Caco-2 (cell line): ENCODE data around the gene SMIM33. TPM values are rescaled to one million over a fixed set of nuclear protein-coding genes. Genes with fewer than 3 reads are reported as not detected.
A peak's percentile ranks its signal among the peaks of the same experiment; 100 is the strongest.

ENCODE experiments used
- BruUV-seq: library from RNA; stranded (reverse); fragments of 400-500 nt; replicated peaks from 2 replicates; lab custom pipeline; 2021; lab: Mats Ljungman, UMichigan
- CTCF ChIA-PET: fragments of 300-600 bp; sonication (Branson Sonifier 250); formaldehyde crosslinking; loops from one replicate; lab custom pipeline; 2022; ENCODE audit warnings: antibody characterized with exemption; lab: Charles Lee
- POLR2A ChIA-PET: fragments of 300-600 bp; sonication (Branson Sonifier 250); formaldehyde crosslinking; loops from one replicate; lab custom pipeline; 2022; ENCODE audit warnings: antibody characterized with exemption; lab: Charles Lee
- DNase-seq, 2 experiments: peaks; one replicate each; pipeline versions ENCODE4 v3.0.0 to v3.0.0-alpha.2; 2020 to 2022
- H3K27me3 ChIP-seq: replicated peaks from 2 replicates; pipeline ENCODE4 v1.6.0; 2011; ENCODE audit warnings: low read length; ENCODE audit not compliant: control insufficient read depth, insufficient read depth
- H3K36me3 ChIP-seq: 2 replicates; pipeline ENCODE4 v1.5.1; 2011; ENCODE audit warnings: low read length; ENCODE audit not compliant: control insufficient read depth, insufficient read depth
- H3K4me1 ChIP-seq: fragments of 250-450 bp; sonication (Bioruptor Pico); 2 replicates; pipeline ENCODE4 v1.5.1; 2020; ENCODE audit warnings: mild to moderate bottlenecking
- H3K4me3 ChIP-seq: 2 replicates; pipeline ENCODE4 v1.5.1; 2011; ENCODE audit warnings: low read depth, mild to moderate bottlenecking, control low read depth, low read length
- H3K9me3 ChIP-seq: fragments of 250-450 bp; sonication (Bioruptor Pico); 2 replicates; pipeline ENCODE4 v1.5.1; 2020; ENCODE audit warnings: mild to moderate bottlenecking, moderate library complexity
- H3K27ac Mint-ChIP-seq: one replicate; pipeline ENCODE4 v1.8.0; 2022; ENCODE audit warnings: mixed read lengths; ENCODE audit not compliant: unreplicated experiment
- H3K27me3 Mint-ChIP-seq: one replicate; pipeline ENCODE4 v1.8.0; 2022; ENCODE audit warnings: mixed read lengths; ENCODE audit not compliant: insufficient read depth, unreplicated experiment
- H3K36me3 Mint-ChIP-seq: one replicate; pipeline ENCODE4 v1.8.0; 2022; ENCODE audit warnings: mild to moderate bottlenecking, mixed read lengths; ENCODE audit not compliant: insufficient read depth, unreplicated experiment
- H3K4me1 Mint-ChIP-seq: one replicate; pipeline ENCODE4 v1.8.0; 2022; ENCODE audit warnings: low read depth, mixed read lengths; ENCODE audit not compliant: unreplicated experiment
- H3K4me3 Mint-ChIP-seq: one replicate; pipeline ENCODE4 v1.8.0; 2022; ENCODE audit warnings: mild to moderate bottlenecking, moderate library complexity, mixed read lengths; ENCODE audit not compliant: unreplicated experiment
- H3K9me3 Mint-ChIP-seq: one replicate; pipeline ENCODE4 v1.8.0; 2022; ENCODE audit warnings: mixed read lengths; ENCODE audit not compliant: unreplicated experiment
- CTCF ChIP-seq, 2 experiments: fragments of 200-600 bp in 1 of 2; IDR thresholded peaks; 1 replicate in 1 of 2; 2 replicates in 1 of 2; pipeline versions ENCODE4 v1.5.1 to v1.8.0; 2011 to 2022; ENCODE audit warnings: antibody characterized with exemption in 1 of 2, control low read depth in 1 of 2, inconsistent platforms in 1 of 2, low read depth in 1 of 2, low read length in 1 of 2, mild to moderate bottlenecking in 1 of 2, moderate library complexity in 1 of 2; ENCODE audit not compliant: insufficient read depth in 1 of 2, severe bottlenecking in 1 of 2, unreplicated experiment in 1 of 2
- intact Hi-C: fragments of 100-400 bp; cut with micrococcal nuclease; formaldehyde crosslinking; loops from one replicate; pipeline ENCODE4 v1.10.0; 2022; ENCODE audit not compliant: unreplicated experiment
- total RNA-seq: library from RNA; stranded (reverse); gene quantifications from 2 replicates; pipeline ENCODE4 v1.2.3, GENCODE V29; 2022

SMIM33 gene
- total RNA-seq, 1 experiment from 2014 or later: not detected

DNA sequence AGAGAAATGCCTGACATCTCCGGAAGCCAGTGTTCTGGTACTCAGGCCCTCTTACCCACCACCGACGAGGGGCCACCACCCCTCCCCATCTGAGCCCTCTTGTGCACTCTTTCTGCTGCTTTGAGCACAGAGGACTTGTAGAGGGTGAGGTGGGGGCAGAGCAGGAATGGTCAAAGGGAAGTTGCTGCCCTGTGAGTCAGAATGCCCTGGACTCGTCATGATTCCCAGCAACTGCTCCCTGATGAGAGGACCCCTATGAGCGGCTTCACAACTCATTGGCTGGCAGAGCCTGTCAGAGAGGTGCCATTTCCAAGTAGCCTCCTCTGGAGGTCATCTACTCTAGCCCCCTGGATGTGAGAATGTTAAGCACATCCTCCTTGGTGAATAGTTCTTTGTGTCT, 9.1 kb upstream of the SMIM33 start:
- Mint-ChIP-seq H3K27me3 (no peaks in the 10 kb centered on the region), H3K27ac (no peak overlapping the region), H3K9me3 (no peaks in the 10 kb centered on the region), H3K4me1 (no peaks in the 10 kb centered on the region), H3K36me3 (no peaks in the 10 kb centered on the region), H3K4me3 (no peak overlapping the region)
- Histone ChIP-seq H3K4me1 (peaks cover 12% of the 10 kb centered on the region), H3K9me3 (no peaks in the 10 kb centered on the region), H3K4me3 (no peak overlapping the region), H3K36me3 (no peaks in the 10 kb centered on the region), H3K27me3 (no peaks in the 10 kb centered on the region)
- intact Hi-C loops: no loop called here
- CTCF ChIA-PET: no interaction called here
- BruUV-seq: no TSS peak
- POLR2A ChIA-PET: no interaction called here
- DNase-seq: no peak
- TF ChIP-seq CTCF (IDR thresholded peaks at IDR 0.05; ENCODE audit: insufficient read depth in 1 of 2, low read depth in 1 of 2, low read length in 1 of 2, severe bottlenecking in 1 of 2, unreplicated experiment in 1 of 2): no peak

DNA sequence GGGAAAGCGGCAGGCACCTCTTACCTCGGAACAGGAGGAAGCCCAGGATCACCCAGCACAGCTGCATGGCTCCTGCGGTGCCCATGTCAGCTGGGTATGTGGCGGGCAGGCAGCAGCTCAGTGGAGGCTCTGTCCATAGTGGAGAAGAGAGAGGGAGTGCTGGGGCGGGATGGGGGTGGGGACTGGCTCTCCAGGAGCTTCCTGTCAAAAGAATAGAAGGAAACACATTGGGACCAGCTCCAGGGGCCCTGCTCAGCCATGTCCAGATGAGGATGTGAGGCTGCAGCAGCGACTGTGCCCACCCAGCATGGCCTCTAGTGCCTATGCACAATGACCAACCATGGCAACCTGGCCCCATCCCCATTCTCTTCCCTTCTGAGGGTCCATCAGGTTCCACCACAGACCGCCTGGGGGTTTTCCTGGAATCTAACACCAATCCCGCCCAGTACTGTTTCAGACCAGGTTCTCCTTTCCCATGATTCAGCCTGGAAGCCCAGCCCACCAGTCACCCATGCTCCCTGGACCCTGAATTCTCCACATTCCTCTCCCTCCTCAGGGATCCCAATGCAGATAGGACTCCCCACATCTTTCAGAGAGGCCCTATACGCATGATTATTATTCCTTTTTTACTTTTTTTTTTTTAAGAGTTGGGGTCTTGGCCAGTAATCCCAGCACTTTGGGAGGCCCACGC, 8.1 kb upstream of the SMIM33 start, which contains the start of gene ECSCR:
Gene ECSCR, minus strand, starts transcription at position 158 of the 691 bp plus-strand sequence. Its CDS starts 73 bp downstream, at position 85.
- no peaks in the 10 kb centered on the region for H3K9me3 ChIP-seq
- no peak for TF ChIP-seq CTCF (IDR thresholded peaks at IDR 0.05; ENCODE audit: insufficient read depth in 1 of 2, low read depth in 1 of 2, low read length in 1 of 2, severe bottlenecking in 1 of 2, unreplicated experiment in 1 of 2)
- no peak within 1 kb of the TSS for H3K4me3 ChIP-seq
- H3K4me3 Mint-ChIP-seq: no peak within 1 kb of the TSS
- H3K4me1 Mint-ChIP-seq: no peaks in the 10 kb centered on the region
- CTCF ChIA-PET: no interaction called here
- DNase-seq: no peak
- no peak within 1 kb of the TSS for H3K27ac Mint-ChIP-seq
- intact Hi-C loops: no loop called here
- BruUV-seq: no TSS peak
- H3K27me3 ChIP-seq: no peaks in the 10 kb centered on the region
- H3K36me3 ChIP-seq: no peaks in the 10 kb centered on the region
- POLR2A ChIA-PET: no interaction called here
- no peaks in the 10 kb centered on the region for H3K27me3 Mint-ChIP-seq
- peaks cover 12% of the 10 kb centered on the region for H3K4me1 ChIP-seq
- no peaks in the 10 kb centered on the region for H3K9me3 Mint-ChIP-seq
- no peaks in the 10 kb centered on the region for H3K36me3 Mint-ChIP-seq

DNA sequence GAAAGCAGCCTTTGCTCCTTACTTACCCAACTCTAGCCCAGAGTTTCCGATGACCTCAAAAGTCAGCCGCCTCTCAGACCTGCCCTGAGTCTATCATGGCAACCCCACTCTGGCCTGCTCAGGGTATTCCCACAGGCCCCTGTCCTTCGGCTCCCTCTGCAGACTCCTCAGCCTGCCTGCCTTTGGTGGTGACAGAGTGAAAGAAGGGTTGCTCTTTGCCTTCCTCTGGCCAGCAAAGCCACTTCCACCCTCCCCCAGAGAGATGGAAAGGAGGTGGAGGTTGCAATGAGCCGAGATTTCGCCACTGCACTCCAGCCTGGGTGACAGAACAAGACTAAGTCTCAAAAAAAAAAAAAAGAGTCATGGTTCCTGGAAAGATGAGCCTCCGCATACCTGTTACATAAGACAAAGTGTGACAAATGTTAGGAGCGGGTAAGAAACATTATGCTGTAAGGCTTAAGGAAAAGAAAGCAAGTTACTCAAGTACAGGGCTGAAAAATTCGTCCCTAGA, 2.3 kb upstream of the SMIM33 start:
- Mint-ChIP-seq H3K27ac (no peak overlapping the region), H3K27me3 (no peaks in the 10 kb centered on the region), H3K4me1 (no peaks in the 10 kb centered on the region), H3K36me3 (no peaks in the 10 kb centered on the region), H3K9me3 (no peaks in the 10 kb centered on the region), H3K4me3 (no peak overlapping the region)
- BruUV-seq: no TSS peak
- no peaks in the 10 kb centered on the region for H3K9me3 ChIP-seq
- H3K27me3 ChIP-seq: no peaks in the 10 kb centered on the region
- CTCF ChIA-PET: no interaction called here
- POLR2A ChIA-PET: no interaction called here
- 0 out of 2 replicates have a peak, but pooled peaks cover 3% of the 10 kb centered on the region for H3K4me1 ChIP-seq
- TF ChIP-seq CTCF (IDR thresholded peaks at IDR 0.05; ENCODE audit: insufficient read depth in 1 of 2, low read depth in 1 of 2, low read length in 1 of 2, severe bottlenecking in 1 of 2, unreplicated experiment in 1 of 2): peak in 1 of 2 experiments; percentile 24
- DNase-seq: peak; percentile 47 to 63
- H3K36me3 ChIP-seq: no peaks in the 10 kb centered on the region
- no peak overlapping the region for H3K4me3 ChIP-seq
- intact Hi-C loops: loop anchor here (2.0 kb wide), 1 partner anchor 46 kb away; no protein-coding TSS in a partner anchor
